ENCODE measurements around the gene NME2. TPM values are rescaled to one million over a fixed set of nuclear protein-coding genes. Genes with fewer than 3 reads are reported as not detected.

NME2 gene
- polyA plus RNA-seq, 2 donors, result 640 to 840 TPM

- Histone ChIP-seq H3K27me3 (ENCODE audit: control insufficient read depth in 1 of 2, insufficient read depth in 2 of 2, low read length in 2 of 2) (no peaks in the 10 kb centered on the region), H3K27ac (ENCODE audit: low read depth in 2 of 2, low read length in 1 of 2) (peak overlapping the region; percentile 77 to 81), H3K4me1 (ENCODE audit: control insufficient read depth in 2 of 2, insufficient read depth in 2 of 2, low read length in 1 of 2) (no peaks in the 10 kb centered on the region), H3K9me3 (ENCODE audit: control insufficient read depth in 2 of 2, insufficient read depth in 1 of 2, low read depth in 1 of 2, low read length in 1 of 2) (no peaks in the 10 kb centered on the region), H3K36me3 (ENCODE audit: control insufficient read depth in 2 of 2, insufficient read depth in 2 of 2, low read length in 1 of 2) (no peaks in the 10 kb centered on the region), H3K4me3 (ENCODE audit: low read depth in 1 of 2, low read length in 2 of 2) (peak overlapping the region in 1 of 2 donors; percentile 21)
- WGBS, 2 donors, result 11 to 13% methylated on average over 8 of the region's 8 CpGs
Measured at GRCh38 chr17:51152766-51153209, 13.4 kb upstream of the NME2 start.

GRCh38 chr17:51153210-51154072, 12.8 kb upstream of the NME2 start, which contains the start of gene NME1:
Gene NME1 (plus strand): TSS chr17:51153559. CDS start chr17:51155655, 2,096 bp downstream.
- Histone ChIP-seq H3K9me3 (ENCODE audit: control insufficient read depth in 2 of 2, insufficient read depth in 1 of 2, low read depth in 1 of 2, low read length in 1 of 2) (no peaks in the 10 kb centered on the region), H3K27me3 (ENCODE audit: control insufficient read depth in 1 of 2, insufficient read depth in 2 of 2, low read length in 2 of 2) (no peaks in the 10 kb centered on the region), H3K36me3 (ENCODE audit: control insufficient read depth in 2 of 2, insufficient read depth in 2 of 2, low read length in 1 of 2) (no peaks in the 10 kb centered on the region), H3K4me1 (ENCODE audit: control insufficient read depth in 2 of 2, insufficient read depth in 2 of 2, low read length in 1 of 2) (no peaks in the 10 kb centered on the region), H3K4me3 (ENCODE audit: low read depth in 1 of 2, low read length in 2 of 2) (peak within 1 kb of the TSS; percentile 57 to 62), H3K27ac (ENCODE audit: low read depth in 2 of 2, low read length in 1 of 2) (peak within 1 kb of the TSS; percentile 78 to 81)
- 0% methylated on average over 60 of the region's 60 CpGs for WGBS, 2 donors

GRCh38 chr17:51154176-51154575, 12.0 kb upstream of the NME2 start:
- WGBS, 2 donors, result 6% methylated on average over 6 of the region's 6 CpGs
- peak overlapping the region; percentile 78 to 81 for H3K27ac ChIP-seq (ENCODE audit: low read depth in 2 of 2, low read length in 1 of 2)

GRCh38 chr17:51155416-51155815, 10.8 kb upstream of the NME2 start:
- WGBS, 2 donors, result 80 to 91% methylated on average over 8 of the region's 8 CpGs
- Histone ChIP-seq H3K9me3 (ENCODE audit: control insufficient read depth in 2 of 2, insufficient read depth in 1 of 2, low read depth in 1 of 2, low read length in 1 of 2) (no peaks in the 10 kb centered on the region), H3K27me3 (ENCODE audit: control insufficient read depth in 1 of 2, insufficient read depth in 2 of 2, low read length in 2 of 2) (no peaks in the 10 kb centered on the region), H3K4me1 (ENCODE audit: control insufficient read depth in 2 of 2, insufficient read depth in 2 of 2, low read length in 1 of 2) (no peaks in the 10 kb centered on the region), H3K4me3 (ENCODE audit: low read depth in 1 of 2, low read length in 2 of 2) (no peak overlapping the region), H3K27ac (ENCODE audit: low read depth in 2 of 2, low read length in 1 of 2) (no peak overlapping the region), H3K36me3 (ENCODE audit: control insufficient read depth in 2 of 2, insufficient read depth in 2 of 2, low read length in 1 of 2) (peaks cover 0 to 4% of the 10 kb centered on the region in 2 donors)

More at GRCh38 chr17:51154176-51154575, 12.0 kb upstream of the NME2 start:
- Histone ChIP-seq H3K36me3 (ENCODE audit: control insufficient read depth in 2 of 2, insufficient read depth in 2 of 2, low read length in 1 of 2) (no peaks in the 10 kb centered on the region), H3K4me1 (ENCODE audit: control insufficient read depth in 2 of 2, insufficient read depth in 2 of 2, low read length in 1 of 2) (no peaks in the 10 kb centered on the region), H3K27me3 (ENCODE audit: control insufficient read depth in 1 of 2, insufficient read depth in 2 of 2, low read length in 2 of 2) (no peaks in the 10 kb centered on the region), H3K4me3 (ENCODE audit: low read depth in 1 of 2, low read length in 2 of 2) (peak overlapping the region; percentile 57 to 62), H3K9me3 (ENCODE audit: control insufficient read depth in 2 of 2, insufficient read depth in 1 of 2, low read depth in 1 of 2, low read length in 1 of 2) (no peaks in the 10 kb centered on the region)

- Histone ChIP-seq H3K4me3 (ENCODE audit: low read depth in 1 of 2, low read length in 2 of 2) (no peak overlapping the region), H3K27ac (ENCODE audit: low read depth in 2 of 2, low read length in 1 of 2) (no peak overlapping the region), H3K36me3 (ENCODE audit: control insufficient read depth in 2 of 2, insufficient read depth in 2 of 2, low read length in 1 of 2) (peaks cover 0 to 10% of the 10 kb centered on the region in 2 donors), H3K27me3 (ENCODE audit: control insufficient read depth in 1 of 2, insufficient read depth in 2 of 2, low read length in 2 of 2) (no peaks in the 10 kb centered on the region), H3K9me3 (ENCODE audit: control insufficient read depth in 2 of 2, insufficient read depth in 1 of 2, low read depth in 1 of 2, low read length in 1 of 2) (no peaks in the 10 kb centered on the region), H3K4me1 (ENCODE audit: control insufficient read depth in 2 of 2, insufficient read depth in 2 of 2, low read length in 1 of 2) (no peaks in the 10 kb centered on the region)
- 95% methylated on average over 3 of the region's 3 CpGs for WGBS, 2 donors
Measured at GRCh38 chr17:51159604-51160003, 6.6 kb upstream of the NME2 start.

- Histone ChIP-seq H3K27ac (ENCODE audit: low read depth in 2 of 2, low read length in 1 of 2) (no peak overlapping the region), H3K4me1 (ENCODE audit: control insufficient read depth in 2 of 2, insufficient read depth in 2 of 2, low read length in 1 of 2) (peaks cover 0 to 5% of the 10 kb centered on the region in 2 donors), H3K36me3 (ENCODE audit: control insufficient read depth in 2 of 2, insufficient read depth in 2 of 2, low read length in 1 of 2) (peaks cover 0 to 10% of the 10 kb centered on the region in 2 donors), H3K9me3 (ENCODE audit: control insufficient read depth in 2 of 2, insufficient read depth in 1 of 2, low read depth in 1 of 2, low read length in 1 of 2) (no peaks in the 10 kb centered on the region), H3K27me3 (ENCODE audit: control insufficient read depth in 1 of 2, insufficient read depth in 2 of 2, low read length in 2 of 2) (no peaks in the 10 kb centered on the region), H3K4me3 (ENCODE audit: low read depth in 1 of 2, low read length in 2 of 2) (no peak overlapping the region)
- WGBS, 2 donors, result 74 to 91% methylated on average over 3 of the region's 3 CpGs
Measured at GRCh38 chr17:51161541-51161940, 4.7 kb upstream of the NME2 start.

GRCh38 chr17:51164911-51165679, 1.1 kb upstream of the NME2 start:
- Histone ChIP-seq H3K4me1 (ENCODE audit: control insufficient read depth in 2 of 2, insufficient read depth in 2 of 2, low read length in 1 of 2) (peaks cover 0 to 5% of the 10 kb centered on the region in 2 donors), H3K9me3 (ENCODE audit: control insufficient read depth in 2 of 2, insufficient read depth in 1 of 2, low read depth in 1 of 2, low read length in 1 of 2) (no peaks in the 10 kb centered on the region), H3K4me3 (ENCODE audit: low read depth in 1 of 2, low read length in 2 of 2) (peak overlapping the region; percentile 85 to 96), H3K36me3 (ENCODE audit: control insufficient read depth in 2 of 2, insufficient read depth in 2 of 2, low read length in 1 of 2) (peaks cover 0 to 17% of the 10 kb centered on the region in 2 donors), H3K27me3 (ENCODE audit: control insufficient read depth in 1 of 2, insufficient read depth in 2 of 2, low read length in 2 of 2) (no peaks in the 10 kb centered on the region), H3K27ac (ENCODE audit: low read depth in 2 of 2, low read length in 1 of 2) (peak overlapping the region; percentile 95 to 97)
- 56 to 59% methylated on average over 16 of the region's 16 CpGs for WGBS, 2 donors

GRCh38 chr17:51165680-51166197, 472 bp upstream of the NME2 start:
- H3K4me3 ChIP-seq (ENCODE audit: low read depth in 1 of 2, low read length in 2 of 2), result peak overlapping the region; percentile 85 to 96
- peaks cover 0 to 18% of the 10 kb centered on the region in 2 donors for H3K36me3 ChIP-seq (ENCODE audit: control insufficient read depth in 2 of 2, insufficient read depth in 2 of 2, low read length in 1 of 2)
- H3K27me3 ChIP-seq (ENCODE audit: control insufficient read depth in 1 of 2, insufficient read depth in 2 of 2, low read length in 2 of 2), result no peaks in the 10 kb centered on the region
- H3K4me1 ChIP-seq (ENCODE audit: control insufficient read depth in 2 of 2, insufficient read depth in 2 of 2, low read length in 1 of 2), result peaks cover 0 to 5% of the 10 kb centered on the region in 2 donors
- 6 to 9% methylated on average over 20 to 21 of the region's 21 CpGs for WGBS, 2 donors
- H3K27ac ChIP-seq (ENCODE audit: low read depth in 2 of 2, low read length in 1 of 2), result peak overlapping the region; percentile 95 to 97
- H3K9me3 ChIP-seq (ENCODE audit: control insufficient read depth in 2 of 2, insufficient read depth in 1 of 2, low read depth in 1 of 2, low read length in 1 of 2), result no peaks in the 10 kb centered on the region

All from esophagus (tissue), 2 donors.